IMR-90 (cell line): ENCODE results near the gene ARHGAP31. TPM values are rescaled to one million over a fixed set of nuclear protein-coding genes. Genes with fewer than 3 reads are reported as not detected.

Source experiments
- ATAC-seq: fragments of 200-7000 bp; cut with Tn5 transposase; 2 replicates; pipeline ENCODE4 v1.9.1; 2020; ENCODE audit warnings: low read depth, mild to moderate bottlenecking, moderate library complexity
- BruUV-seq: library from RNA; stranded (reverse); fragments of 400-500 nt; replicated peaks from 2 replicates; lab custom pipeline; 2021; lab: Mats Ljungman, UMichigan
- CTCF ChIA-PET: fragments of 300-600 bp; formaldehyde crosslinking; extraction: SDS; loops from one replicate; lab custom pipeline; 2021; ENCODE audit warnings: antibody characterized with exemption; lab: Yijun Ruan, JAX
- POLR2A ChIA-PET: fragments of 300-600 bp; sonication (Branson Sonifier 250); formaldehyde crosslinking; loops from one replicate; lab custom pipeline; 2022; ENCODE audit warnings: antibody characterized with exemption; ENCODE audit not compliant: unreplicated experiment; lab: Charles Lee
- DNase-seq: peaks from one replicate; pipeline ENCODE4 v3.0.0; 2013
- H2AFZ ChIP-seq: replicated peaks from 2 replicates; pipeline ENCODE3; 2013; ENCODE audit warnings: low read length, mild to moderate bottlenecking; ENCODE audit not compliant: poor library complexity
- H2AK5ac ChIP-seq: 2 replicates; pipeline ENCODE4 v1.6.1; 2013; ENCODE audit warnings: low read depth, low read length, inconsistent platforms
- H2AK9ac ChIP-seq: replicated peaks from 2 replicates; pipeline ENCODE3; 2013; ENCODE audit warnings: mild to moderate bottlenecking, low read depth, low read length, moderate library complexity; ENCODE audit not compliant: poor library complexity
- H2BK120ac ChIP-seq: 2 replicates; pipeline ENCODE4 v1.6.1; 2013; ENCODE audit warnings: low read depth, low read length, inconsistent platforms
- H2BK15ac ChIP-seq: 3 replicates; pipeline ENCODE4 v1.6.1; 2013; ENCODE audit warnings: low read depth, low read length, inconsistent platforms
- H2BK20ac ChIP-seq: 2 replicates; pipeline ENCODE4 v1.6.1; 2013; ENCODE audit warnings: low read depth, mild to moderate bottlenecking, inconsistent platforms, low read length, moderate library complexity
- H2BK5ac ChIP-seq: 2 replicates; pipeline ENCODE4 v1.6.1; 2013; ENCODE audit warnings: mild to moderate bottlenecking, low read depth, low read length, inconsistent platforms; ENCODE audit not compliant: poor library complexity, severe bottlenecking
- H3K14ac ChIP-seq: replicated peaks from 2 replicates; pipeline ENCODE4 v1.6.1; 2013; ENCODE audit warnings: low read depth, low read length, inconsistent platforms
- H3K18ac ChIP-seq: 2 replicates; pipeline ENCODE4 v1.6.1; 2013; ENCODE audit warnings: low read depth, low read length, control low read depth
- H3K23ac ChIP-seq: 2 replicates; pipeline ENCODE4 v1.6.1; 2013; ENCODE audit warnings: low read depth, low read length, inconsistent platforms
- H3K27ac ChIP-seq: 2 replicates; pipeline ENCODE4 v1.5.1; 2013; ENCODE audit warnings: mild to moderate bottlenecking, control low read depth, low read length; ENCODE audit not compliant: insufficient read depth
- H3K27me3 ChIP-seq: 2 replicates; pipeline ENCODE4 v1.6.1; 2013; ENCODE audit warnings: low read length; ENCODE audit not compliant: control insufficient read depth, insufficient read depth
- H3K36me3 ChIP-seq: 2 replicates; pipeline ENCODE4 v1.6.1; 2013; ENCODE audit warnings: low read length, mixed read lengths; ENCODE audit not compliant: control insufficient read depth, insufficient read depth
- H3K4ac ChIP-seq: 2 replicates; pipeline ENCODE4 v1.6.1; 2013; ENCODE audit warnings: low read depth, low read length, inconsistent platforms
- H3K4me1 ChIP-seq: 2 replicates; pipeline ENCODE4 v1.6.1; 2013; ENCODE audit warnings: low read length, mixed read lengths; ENCODE audit not compliant: control insufficient read depth, insufficient read depth
- H3K4me2 ChIP-seq: 2 replicates; pipeline ENCODE4 v1.6.1; 2013; ENCODE audit warnings: low read depth, mild to moderate bottlenecking, control low read depth, low read length, moderate library complexity
- H3K4me3 ChIP-seq: 2 replicates; pipeline ENCODE4 v1.5.1; 2013; ENCODE audit warnings: low read depth, mild to moderate bottlenecking, control low read depth, low read length, moderate library complexity; ENCODE audit not compliant: insufficient read depth
- H3K56ac ChIP-seq: 2 replicates; pipeline ENCODE4 v1.6.1; 2013; ENCODE audit warnings: low read length, inconsistent platforms; ENCODE audit not compliant: insufficient read depth; ENCODE audit errors: extremely low read depth
- H3K79me1 ChIP-seq, 2 experiments: 2 replicates each; pipeline ENCODE4 v1.6.1; 2013; ENCODE audit warnings: low read length in 2 of 2, inconsistent platforms in 1 of 2, low read depth in 1 of 2
- H3K9ac ChIP-seq: 2 replicates; pipeline ENCODE4 v1.6.1; 2013; ENCODE audit warnings: low read depth, low read length, control low read depth
- H3K9me1 ChIP-seq: 2 replicates; pipeline ENCODE4 v1.6.1; 2013; ENCODE audit warnings: low read length, inconsistent platforms; ENCODE audit not compliant: insufficient read depth
- H3K9me3 ChIP-seq: 2 replicates; pipeline ENCODE4 v1.6.1; 2013; ENCODE audit warnings: low read length; ENCODE audit not compliant: control insufficient read depth, insufficient read depth
- H4K20me1 ChIP-seq: 2 replicates; pipeline ENCODE4 v1.6.1; 2013; ENCODE audit warnings: low read length, inconsistent platforms; ENCODE audit not compliant: insufficient read depth
- H4K5ac ChIP-seq: 2 replicates; pipeline ENCODE4 v1.6.1; 2013; ENCODE audit warnings: mild to moderate bottlenecking, low read depth, low read length, control low read depth
- H4K8ac ChIP-seq, 2 experiments: 2 replicates each; pipeline ENCODE4 v1.6.1; 2013; ENCODE audit warnings: low read depth in 2 of 2, low read length in 2 of 2, control low read depth in 1 of 2, inconsistent platforms in 1 of 2
- H4K91ac ChIP-seq: 2 replicates; pipeline ENCODE4 v1.6.1; 2013; ENCODE audit warnings: low read depth, low read length, inconsistent platforms; ENCODE audit not compliant: insufficient read depth
- BHLHE40 ChIP-seq: fragments of 150-350 bp; IDR thresholded peaks from 2 replicates; pipeline ENCODE4 v1.6.1; 2016; ENCODE audit warnings: mild to moderate bottlenecking, low read depth, low read length
- CEBPB ChIP-seq: IDR thresholded peaks from 2 replicates; pipeline ENCODE4 v1.6.1; 2012; ENCODE audit warnings: low read depth, low read length, improper control_type of control experiment
- CHD1 ChIP-seq: IDR thresholded peaks from 2 replicates; pipeline ENCODE4 v1.6.1; 2012; ENCODE audit warnings: low read depth, low read length, improper control_type of control experiment
- FOS ChIP-seq: fragments of 150-350 bp; IDR thresholded peaks from 2 replicates; pipeline ENCODE4 v1.6.1; 2016; ENCODE audit warnings: low read depth, low read length
- MAFK ChIP-seq: IDR thresholded peaks from 2 replicates; pipeline ENCODE4 v1.6.1; 2012; ENCODE audit warnings: low read depth, low read length, improper control_type of control experiment
- MAZ ChIP-seq: IDR thresholded peaks from 2 replicates; pipeline ENCODE4 v1.6.1; 2012; ENCODE audit warnings: low read depth, mild to moderate bottlenecking, low read length, improper control_type of control experiment, moderate library complexity, borderline replicate concordance
- MXI1 ChIP-seq: IDR thresholded peaks from 2 replicates; pipeline ENCODE4 v1.6.1; 2012; ENCODE audit warnings: low read depth, mild to moderate bottlenecking, low read length, moderate library complexity, borderline replicate concordance
- NFE2L2 ChIP-seq: fragments of 150-350 bp; IDR thresholded peaks from 2 replicates; pipeline ENCODE4 v1.6.1; 2016; ENCODE audit warnings: low read depth, mild to moderate bottlenecking, low read length
- POLR2A ChIP-seq: IDR thresholded peaks from 2 replicates; pipeline ENCODE4 v1.6.1; 2012; ENCODE audit warnings: mild to moderate bottlenecking, low read depth, low read length
- RAD21 ChIP-seq: IDR thresholded peaks from 2 replicates; pipeline ENCODE4 v1.6.1; 2012; ENCODE audit warnings: low read length, improper control_type of control experiment
- RCOR1 ChIP-seq: IDR thresholded peaks from 2 replicates; pipeline ENCODE4 v1.6.1; 2012; ENCODE audit warnings: mild to moderate bottlenecking, low read length, improper control_type of control experiment; ENCODE audit not compliant: insufficient replicate concordance
- RFX5 ChIP-seq: IDR thresholded peaks from 2 replicates; pipeline ENCODE4 v1.8.0; 2012; ENCODE audit warnings: low read depth, mild to moderate bottlenecking, low read length, moderate library complexity
- SMC3 ChIP-seq: fragments of 150-350 bp; IDR thresholded peaks from 2 replicates; pipeline ENCODE4 v1.6.1; 2016; ENCODE audit warnings: low read depth, mild to moderate bottlenecking, antibody characterized with exemption, low read length, moderate library complexity
- WGBS, 2 experiments: methylation state at CpG; one replicate each; pipeline versions ENCODE4 v1.1.5 to v1.1.7; 2013; ENCODE audit warnings: missing lambda C conversion rate in 2 of 2; ENCODE audit not compliant: insufficient read length in 1 of 2; ENCODE audit errors: extremely low coverage in 2 of 2; 5-methylcytosine and 5-hydroxymethylcytosine counted together
- dilution Hi-C: fragments of 300-500 bp; cut with HindIII; formaldehyde crosslinking; loops from one replicate; pipeline ENCODE4 v1.14.3; 2018; ENCODE audit warnings: low sequenced_read_pairs; ENCODE audit not compliant: unreplicated experiment
- in situ Hi-C: fragments of 300-500 bp; cut with MboI; formaldehyde crosslinking; loops from 3 replicates; pipeline ENCODE4 v1.14.3; 2019; ENCODE audit warnings: low sequenced_read_pairs, inconsistent platforms, mixed read lengths
- intact Hi-C: fragments of 100-400 bp; cut with micrococcal nuclease; formaldehyde crosslinking; loops from 2 replicates; pipeline ENCODE4 v1.10.0; 2022
- polyA plus RNA-seq, 3 experiments: library from polyadenylated mRNA; depleted of rRNA; stranded (reverse); fragments of >200 nt; gene quantifications; 2 replicates each; pipeline ENCODE4 v1.2.3, GENCODE V29; 2012; ENCODE audit warnings: low replicate concordance in 1 of 3
- total RNA-seq: library from RNA; depleted of rRNA; stranded (reverse); fragments of >200 nt; gene quantifications from 2 replicates; pipeline ENCODE4 v1.2.3, GENCODE V29; 2012
- TF ChIP-seq, protein P1 (sequence below): fragments of 150-350 bp; IDR thresholded peaks from 2 replicates; pipeline ENCODE4 v1.6.1; 2017; ENCODE audit warnings: mild to moderate bottlenecking, antibody characterized with exemption, low read length, low read depth
- TF ChIP-seq, protein P2 (sequence below): fragments of 150-350 bp; IDR thresholded peaks from 2 replicates; pipeline ENCODE4 v1.6.1; 2016; ENCODE audit warnings: low read depth, mild to moderate bottlenecking, low read length, moderate library complexity, borderline replicate concordance
- TF ChIP-seq, protein P3 (sequence below): conservative IDR thresholded peaks from 2 replicates; pipeline ENCODE4 v1.5.1; 2012; ENCODE audit warnings: mild to moderate bottlenecking, low read depth, low read length, improper control_type of control experiment

The ARHGAP31 gene
- total and polyA plus RNA-seq, 2 of the 4 experiments (the other 2 are of a cell fraction) = 6.6 to 7.7 TPM

DNA sequence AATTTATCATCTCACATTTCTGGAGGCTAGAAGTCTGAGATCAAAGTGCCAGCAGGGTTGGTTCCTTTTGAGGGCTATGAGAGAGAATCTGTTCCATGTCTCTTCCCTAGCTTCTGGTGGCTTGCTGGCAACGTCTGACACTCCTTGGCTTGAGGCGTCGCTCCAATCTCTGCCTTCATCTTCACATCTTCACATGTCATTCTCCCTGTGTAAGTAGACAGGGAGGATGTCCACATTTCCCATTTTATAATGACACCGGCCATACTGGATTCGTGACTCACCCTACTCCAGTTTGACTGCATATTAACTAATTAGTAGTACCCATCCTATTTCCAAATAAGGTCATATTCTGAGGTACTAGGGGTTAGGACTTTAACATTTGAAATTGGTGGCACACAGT lies 17.5 kb upstream of the ARHGAP31 start:
- Histone ChIP-seq H4K91ac (no peak overlapping the region), H3K79me1 (no peaks in the 10 kb centered on the region), H3K4ac (no peak overlapping the region), H3K4me2 (no peak overlapping the region), H3K27ac (no peak overlapping the region), H3K9me1 (no peaks in the 10 kb centered on the region), H2AK5ac (no peak overlapping the region), H4K5ac (no peak overlapping the region), H4K20me1 (no peaks in the 10 kb centered on the region), H2BK5ac (no peak overlapping the region), H3K18ac (no peak overlapping the region), H3K9ac (no peak overlapping the region), H3K4me3 (no peak overlapping the region), H3K14ac (no peak overlapping the region), H2AFZ (no peak overlapping the region), H3K27me3 (no peaks in the 10 kb centered on the region), H3K4me1 (no peaks in the 10 kb centered on the region), H2BK15ac (no peak overlapping the region), H4K8ac (peak overlapping the region in 1 of 2 experiments; percentile 72; a peak in 2 of 4 replicates), H2BK20ac (no peak overlapping the region), H2AK9ac (no peak overlapping the region), H3K36me3 (no peaks in the 10 kb centered on the region), H3K9me3 (no peaks in the 10 kb centered on the region), H3K56ac (no peak overlapping the region), H2BK120ac (no peak overlapping the region), H3K23ac (no peak overlapping the region)
- DNase-seq (no peak), ATAC-seq (no peak)
- BruUV-seq = no TSS peak
- intact Hi-C loops = no loop called here
- WGBS, 2 experiments = no CpG with 5 or more reads among the region's 5 CpGs
- in situ Hi-C loops = loop anchor here (25.0 kb wide), 1 partner anchor 411 kb away; the partner anchor contains the start of gene COX17
- TF ChIP-seq, protein P1, sequence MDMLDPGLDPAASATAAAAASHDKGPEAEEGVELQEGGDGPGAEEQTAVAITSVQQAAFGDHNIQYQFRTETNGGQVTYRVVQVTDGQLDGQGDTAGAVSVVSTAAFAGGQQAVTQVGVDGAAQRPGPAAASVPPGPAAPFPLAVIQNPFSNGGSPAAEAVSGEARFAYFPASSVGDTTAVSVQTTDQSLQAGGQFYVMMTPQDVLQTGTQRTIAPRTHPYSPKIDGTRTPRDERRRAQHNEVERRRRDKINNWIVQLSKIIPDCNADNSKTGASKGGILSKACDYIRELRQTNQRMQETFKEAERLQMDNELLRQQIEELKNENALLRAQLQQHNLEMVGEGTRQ = no peak
- no peak for TF ChIP-seq CEBPB
- TF ChIP-seq, protein P2, sequence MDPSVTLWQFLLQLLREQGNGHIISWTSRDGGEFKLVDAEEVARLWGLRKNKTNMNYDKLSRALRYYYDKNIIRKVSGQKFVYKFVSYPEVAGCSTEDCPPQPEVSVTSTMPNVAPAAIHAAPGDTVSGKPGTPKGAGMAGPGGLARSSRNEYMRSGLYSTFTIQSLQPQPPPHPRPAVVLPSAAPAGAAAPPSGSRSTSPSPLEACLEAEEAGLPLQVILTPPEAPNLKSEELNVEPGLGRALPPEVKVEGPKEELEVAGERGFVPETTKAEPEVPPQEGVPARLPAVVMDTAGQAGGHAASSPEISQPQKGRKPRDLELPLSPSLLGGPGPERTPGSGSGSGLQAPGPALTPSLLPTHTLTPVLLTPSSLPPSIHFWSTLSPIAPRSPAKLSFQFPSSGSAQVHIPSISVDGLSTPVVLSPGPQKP = no peak
- TF ChIP-seq POLR2A = no peak
- no peak for TF ChIP-seq MAFK
- TF ChIP-seq BHLHE40 = no peak
- no peak for TF ChIP-seq FOS
- TF ChIP-seq CHD1 = no peak
- no peak for TF ChIP-seq MAZ
- TF ChIP-seq MXI1 = no peak
- TF ChIP-seq SMC3 = no peak
- TF ChIP-seq RAD21 = no peak
- TF ChIP-seq RFX5 = no peak
- no peak for TF ChIP-seq NFE2L2
- TF ChIP-seq, protein P3, sequence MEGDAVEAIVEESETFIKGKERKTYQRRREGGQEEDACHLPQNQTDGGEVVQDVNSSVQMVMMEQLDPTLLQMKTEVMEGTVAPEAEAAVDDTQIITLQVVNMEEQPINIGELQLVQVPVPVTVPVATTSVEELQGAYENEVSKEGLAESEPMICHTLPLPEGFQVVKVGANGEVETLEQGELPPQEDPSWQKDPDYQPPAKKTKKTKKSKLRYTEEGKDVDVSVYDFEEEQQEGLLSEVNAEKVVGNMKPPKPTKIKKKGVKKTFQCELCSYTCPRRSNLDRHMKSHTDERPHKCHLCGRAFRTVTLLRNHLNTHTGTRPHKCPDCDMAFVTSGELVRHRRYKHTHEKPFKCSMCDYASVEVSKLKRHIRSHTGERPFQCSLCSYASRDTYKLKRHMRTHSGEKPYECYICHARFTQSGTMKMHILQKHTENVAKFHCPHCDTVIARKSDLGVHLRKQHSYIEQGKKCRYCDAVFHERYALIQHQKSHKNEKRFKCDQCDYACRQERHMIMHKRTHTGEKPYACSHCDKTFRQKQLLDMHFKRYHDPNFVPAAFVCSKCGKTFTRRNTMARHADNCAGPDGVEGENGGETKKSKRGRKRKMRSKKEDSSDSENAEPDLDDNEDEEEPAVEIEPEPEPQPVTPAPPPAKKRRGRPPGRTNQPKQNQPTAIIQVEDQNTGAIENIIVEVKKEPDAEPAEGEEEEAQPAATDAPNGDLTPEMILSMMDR = no peak
- TF ChIP-seq RCOR1 = no peak
- CTCF ChIA-PET = no interaction called here
- dilution Hi-C loops = no loop called here
- POLR2A ChIA-PET = no interaction called here
